ENCODE measurements around the gene LIG4.
A peak's percentile ranks its signal among the peaks of the same experiment; 100 is the strongest.
"Not testable (repeated sequence)": the region's sequence is repeated elsewhere in the genome, so short reads cannot be mapped to it uniquely, and the experiment has no call there.

The LIG4 gene

GRCh38 chr13:108215436-108215835 lies at the start of gene LIG4:
Gene LIG4, minus strand, starts transcription at chr13:108215536. Its CDS starts 4,268 bp downstream, at chr13:108211268.
- DNase-seq (ENCODE audit: low read depth) = peak; percentile 89

- no peak for DNase-seq (ENCODE audit: low read depth)
These were observed 48.5 kb upstream of the LIG4 start for GRCh38 chr13:108263621-108264355.

- DNase-seq (ENCODE audit: low read depth) = no peak
These were observed 41.9 kb upstream of the LIG4 start for GRCh38 chr13:108257248-108257647.

DNA sequence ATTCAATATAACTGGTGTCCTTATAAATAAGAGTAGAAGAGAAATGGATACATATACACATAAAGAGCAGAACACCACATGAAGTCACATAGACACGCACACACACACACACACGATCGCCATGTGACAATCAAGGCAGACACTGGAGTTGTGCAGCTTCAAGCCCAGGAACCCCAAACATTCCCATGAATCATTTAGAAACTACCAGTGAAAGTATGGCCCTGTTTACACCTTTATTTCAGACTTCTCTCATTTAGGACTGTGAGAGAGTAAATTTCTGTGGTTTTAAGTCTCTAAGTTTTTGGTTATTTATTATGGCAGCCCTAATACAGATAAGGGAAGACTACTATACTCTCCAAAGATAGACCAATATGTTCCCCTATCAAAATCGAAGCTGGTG lies 33.8 kb upstream of the LIG4 start:
- DNase-seq (ENCODE audit: low read depth) = no peak

GRCh38 chr13:108230377-108230776 lies 15.0 kb upstream of the LIG4 start:
- no peak for DNase-seq (ENCODE audit: low read depth)

- DNase-seq (ENCODE audit: low read depth) = no peak
These were observed 12.4 kb upstream of the LIG4 start for GRCh38 chr13:108227651-108228272.

- DNase-seq (ENCODE audit: low read depth) = no peak
These were observed 10.8 kb upstream of the LIG4 start for GRCh38 chr13:108226184-108226583.

GRCh38 chr13:108225440-108225839 lies 10.1 kb upstream of the LIG4 start:
- DNase-seq (ENCODE audit: low read depth) = no peak

GRCh38 chr13:108223687-108224503 lies 8.6 kb upstream of the LIG4 start:
- no peak for DNase-seq (ENCODE audit: low read depth)

GRCh38 chr13:108220041-108220440 lies 4.7 kb upstream of the LIG4 start:
- DNase-seq (ENCODE audit: low read depth) = no peak

DNA sequence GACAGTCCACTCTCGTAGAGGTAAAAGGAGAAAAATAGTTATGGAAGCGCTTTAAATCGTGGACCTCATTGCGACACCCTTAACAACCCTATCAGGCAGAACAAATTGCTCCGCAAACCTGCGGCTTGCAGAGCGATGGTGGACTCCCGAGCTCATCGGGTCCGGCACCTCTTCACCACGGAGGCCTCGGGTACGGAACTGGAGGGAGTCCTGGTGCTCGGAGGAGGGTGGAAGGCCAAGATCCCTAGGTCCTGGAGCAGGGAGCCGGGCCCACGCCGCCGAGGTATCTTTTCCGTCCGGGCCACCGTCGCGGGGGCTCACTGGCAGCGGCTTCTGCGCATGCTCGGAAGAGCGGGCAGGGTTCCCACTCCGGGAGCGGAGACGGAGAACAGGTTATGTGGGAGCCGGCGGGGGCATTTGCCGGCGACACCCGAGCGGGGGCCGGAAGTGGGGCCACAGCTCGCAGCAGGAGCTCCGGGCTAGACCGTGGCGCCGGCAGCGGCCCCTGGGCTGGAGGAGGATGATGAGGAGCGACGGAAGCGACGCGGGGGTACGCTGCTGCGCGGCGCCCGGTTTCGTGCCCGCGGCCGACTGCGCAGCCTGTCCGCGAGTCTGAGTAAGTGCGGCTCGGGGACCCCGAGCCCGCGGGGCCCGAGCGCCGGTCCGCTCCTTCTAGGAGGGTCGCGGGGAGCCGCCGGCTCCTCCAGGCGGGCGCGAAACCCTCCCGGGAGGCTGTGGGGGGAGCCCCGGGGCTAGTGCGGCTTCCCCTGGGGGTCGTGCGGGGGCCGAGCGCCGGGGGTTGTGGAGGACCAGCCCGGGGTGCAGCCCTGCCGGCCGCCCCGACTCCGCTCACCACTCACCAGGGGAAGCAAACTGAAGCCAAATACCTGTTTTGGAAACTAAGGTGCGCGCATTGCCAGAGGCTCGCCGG lies 3.0 kb upstream of the LIG4 start, which contains the start of gene ABHD13:
Gene ABHD13 (plus strand): TSS at position 349 of the 931 bp plus-strand sequence. CDS start 10,827 bp downstream, outside the sequence.
- DNase-seq (ENCODE audit: low read depth) = peak; percentile 86

- not testable (repeated sequence) for DNase-seq (ENCODE audit: low read depth)
These were observed 2.1 kb upstream of the LIG4 start for GRCh38 chr13:108217307-108218043.

- DNase-seq (ENCODE audit: low read depth) = no peak
These were observed 680 bp downstream of the LIG4 start for GRCh38 chr13:108214441-108215271.

GRCh38 chr13:108213946-108214345 lies 1.4 kb downstream of the LIG4 start:
- no peak for DNase-seq (ENCODE audit: low read depth)

- no peak for DNase-seq (ENCODE audit: low read depth)
These were observed 2.5 kb downstream of the LIG4 start for GRCh38 chr13:108212886-108213285.

DNA sequence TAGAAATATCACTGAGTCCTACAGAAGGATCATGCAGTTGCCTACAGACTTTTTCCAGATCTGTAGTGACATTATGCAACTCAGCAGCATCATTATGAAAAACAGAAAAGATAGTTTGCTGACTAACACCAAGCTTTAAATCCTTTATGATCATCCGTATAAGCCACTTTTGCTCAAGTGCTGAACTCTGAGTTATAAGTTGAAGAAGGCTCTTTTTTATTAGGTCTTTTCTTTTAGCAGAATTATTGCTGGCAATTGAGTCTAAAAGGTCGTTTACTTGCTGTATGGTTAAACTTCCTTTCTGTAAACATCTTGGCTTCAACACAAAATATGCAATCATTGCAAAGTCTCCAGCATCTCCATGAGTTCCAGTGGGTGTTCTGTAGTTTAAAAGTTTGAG lies 4.8 kb downstream of the LIG4 start:
- no peak for DNase-seq (ENCODE audit: low read depth)

DNA sequence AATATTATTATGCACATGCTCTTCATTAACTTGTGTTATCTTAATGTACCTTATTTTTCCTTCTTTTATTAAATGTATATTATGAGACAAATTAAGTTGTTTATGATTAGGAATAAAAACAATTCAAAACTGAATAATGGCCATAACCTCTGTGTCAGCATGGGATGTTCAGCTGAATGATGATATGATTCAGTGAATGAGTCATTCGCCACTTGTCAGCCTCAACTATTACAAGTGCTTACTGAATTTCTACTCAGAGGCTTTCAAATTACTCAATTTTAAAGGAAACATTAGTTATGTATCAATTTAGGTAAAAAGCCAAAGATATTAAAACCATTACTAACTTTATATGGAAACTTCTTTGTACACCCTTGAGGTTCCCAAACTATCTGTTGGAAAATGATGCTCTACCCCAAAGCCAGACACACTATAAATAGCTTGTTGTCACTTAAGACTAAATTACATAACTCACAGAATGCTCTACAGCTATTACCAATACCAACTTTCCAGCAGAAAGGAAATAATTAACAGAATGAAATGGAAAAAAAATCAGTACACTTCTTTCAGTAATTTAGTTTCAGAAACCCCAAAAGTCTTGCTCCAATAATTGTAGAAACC lies 14.4 kb downstream of the LIG4 start:
- no peak for DNase-seq (ENCODE audit: low read depth)

DNA sequence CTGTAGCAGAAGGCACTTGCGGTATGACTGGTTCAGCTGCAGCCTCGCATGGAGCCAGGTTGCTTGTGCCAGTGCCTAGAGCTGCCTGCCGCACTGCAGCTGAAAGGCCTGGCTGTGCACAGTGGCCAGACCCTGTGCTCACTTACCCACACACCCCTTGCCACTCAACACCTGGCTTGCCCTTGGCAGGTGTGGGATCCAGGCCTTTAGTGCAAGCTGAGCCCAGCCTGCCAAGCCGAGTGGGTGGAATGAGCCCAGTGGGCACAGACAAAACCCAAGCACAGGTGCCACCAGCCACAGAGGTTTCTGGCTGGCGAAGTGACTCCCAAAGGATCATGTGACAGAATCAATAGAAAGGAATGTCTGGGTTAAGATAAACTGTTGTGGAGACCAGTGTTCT lies 19.5 kb downstream of the LIG4 start:
- no peak for DNase-seq (ENCODE audit: low read depth)

GRCh38 chr13:108195146-108195545 lies 20.2 kb downstream of the LIG4 start:
- no peak for DNase-seq (ENCODE audit: low read depth)

Data from stimulated activated CD8-positive, alpha-beta memory T cell treated with anti-CD3 and anti-CD28 coated beads, Interleukin-4, amount 100 ng/mL, for 24 hours (primary cell).